ENCODE data around the gene MINDY4.
A peak's percentile ranks its signal among the peaks of the same experiment; 100 is the strongest.

The MINDY4 gene

GRCh38 chr7:30744075-30744417, 27.2 kb upstream of the MINDY4 start:
- ChIA-PET CTCF (interaction anchor here (0.6 kb wide), 1 partner anchor 174 kb away, joined by 3 read pairs; no protein-coding TSS in a partner anchor), POLR2A (no interaction called here)
- Histone ChIP-seq H3K9me3 (ENCODE audit: control insufficient read depth, insufficient read depth, low read depth, low read length) (no peaks in the 10 kb centered on the region), H3K36me3 (ENCODE audit: control insufficient read depth in 2 of 2, insufficient read depth in 1 of 2, low read length in 2 of 2) (no peaks in the 10 kb centered on the region), H3K27ac (ENCODE audit: extremely low read depth, low read depth, low read length) (no peak overlapping the region), H3K4me1 (ENCODE audit: control insufficient read depth, insufficient read depth, low read length) (no peaks in the 10 kb centered on the region), H3K4me3 (ENCODE audit: low read depth, low read length) (no peak overlapping the region)
- TF ChIP-seq ZNF623 (tag by site-specific recombination; IDR thresholded peaks at IDR 0.05) (0 out of 2 replicates have a peak, but pooled peaks have one; percentile 12), ZNF621 (tag by site-specific recombination; IDR thresholded peaks at IDR 0.05) (no peak)

GRCh38 chr7:30745261-30745941, 25.8 kb upstream of the MINDY4 start:
- ChIA-PET CTCF (no interaction called here), POLR2A (no interaction called here)
- H3K36me3 ChIP-seq (ENCODE audit: control insufficient read depth in 2 of 2, insufficient read depth in 1 of 2, low read length in 2 of 2): no peaks in the 10 kb centered on the region
- TF ChIP-seq ZNF639 (tag by site-specific recombination; IDR thresholded peaks at IDR 0.05): no peak
- TF ChIP-seq KLF10 (tag by site-specific recombination; IDR thresholded peaks at IDR 0.05): no peak
- no peak for TF ChIP-seq ZNF776 (tag by site-specific recombination; IDR thresholded peaks at IDR 0.05; ENCODE audit: borderline replicate concordance)
- TF ChIP-seq ZNF24 (tag by site-specific recombination; IDR thresholded peaks at IDR 0.05): no peak
- no peaks in the 10 kb centered on the region for H3K9me3 ChIP-seq (ENCODE audit: control insufficient read depth, insufficient read depth, low read depth, low read length)
- no peak overlapping the region for H3K4me3 ChIP-seq (ENCODE audit: low read depth, low read length)
- H3K4me1 ChIP-seq (ENCODE audit: control insufficient read depth, insufficient read depth, low read length): no peaks in the 10 kb centered on the region
- no peak overlapping the region for H3K27ac ChIP-seq (ENCODE audit: extremely low read depth, low read depth, low read length)

- ChIA-PET CTCF (interaction anchor here (0.6 to 1.4 kb wide), 3 partner anchors 9 to 376 kb away, joined by 3 to 5 read pairs (median 3); no protein-coding TSS in a partner anchor), POLR2A (no interaction called here)
- Histone ChIP-seq H3K4me3 (ENCODE audit: low read depth, low read length) (no peak overlapping the region), H3K27ac (ENCODE audit: extremely low read depth, low read depth, low read length) (no peak overlapping the region), H3K4me1 (ENCODE audit: control insufficient read depth, insufficient read depth, low read length) (no peaks in the 10 kb centered on the region), H3K9me3 (ENCODE audit: control insufficient read depth, insufficient read depth, low read depth, low read length) (no peaks in the 10 kb centered on the region), H3K36me3 (ENCODE audit: control insufficient read depth in 2 of 2, insufficient read depth in 1 of 2, low read length in 2 of 2) (no peaks in the 10 kb centered on the region)
- TF ChIP-seq ZNF837 (tag by site-specific recombination; IDR thresholded peaks at IDR 0.05): no peak
- TF ChIP-seq ZNF362 (tag by site-specific recombination; IDR thresholded peaks at IDR 0.05): no peak
- TF ChIP-seq ZNF26 (tag by site-specific recombination; IDR thresholded peaks at IDR 0.05): no peak
- no peak for TF ChIP-seq ZNF114 (tag by site-specific recombination; IDR thresholded peaks at IDR 0.05)
- no peak for TF ChIP-seq TRIM28 (IDR thresholded peaks at IDR 0.05; ENCODE audit: borderline replicate concordance, low read length)
- no peak for TF ChIP-seq ZNF660 (tag by site-specific recombination; IDR thresholded peaks at IDR 0.05)
- no peak for TF ChIP-seq AEBP2 (tag by site-specific recombination; IDR thresholded peaks at IDR 0.05; ENCODE audit: borderline replicate concordance)
- no peak for TF ChIP-seq ZNF157 (tag by site-specific recombination; IDR thresholded peaks at IDR 0.05)
- TF ChIP-seq ZNF311 (tag by site-specific recombination; IDR thresholded peaks at IDR 0.05; ENCODE audit: borderline replicate concordance): no peak
- no peak for TF ChIP-seq ZNF777 (tag by site-specific recombination; IDR thresholded peaks at IDR 0.05; ENCODE audit: borderline replicate concordance)
- no peak for TF ChIP-seq ZNF548 (tag by site-specific recombination; IDR thresholded peaks at IDR 0.05)
- no peak for TF ChIP-seq ZNF624 (tag by site-specific recombination; IDR thresholded peaks at IDR 0.05)
- no peak for TF ChIP-seq IKZF3 (tag by site-specific recombination; IDR thresholded peaks at IDR 0.05)
- TF ChIP-seq ZSCAN30 (tag by site-specific recombination; IDR thresholded peaks at IDR 0.05): no peak
- no peak for TF ChIP-seq ZNF707 (tag by site-specific recombination; IDR thresholded peaks at IDR 0.05)
- no peak for TF ChIP-seq ZNF571 (tag by site-specific recombination; IDR thresholded peaks at IDR 0.05)
- TF ChIP-seq ZNF23 (tag by site-specific recombination; IDR thresholded peaks at IDR 0.05; ENCODE audit: borderline replicate concordance): no peak
- TF ChIP-seq ZBTB7A (tag by site-specific recombination; IDR thresholded peaks at IDR 0.05; ENCODE audit: low read depth): no peak
- TF ChIP-seq ZNF488 (tag by site-specific recombination; IDR thresholded peaks at IDR 0.05): no peak
- no peak for TF ChIP-seq ZNF211 (tag by site-specific recombination; IDR thresholded peaks at IDR 0.05; ENCODE audit: low read depth)
These were observed 21.2 kb upstream of the MINDY4 start for GRCh38 chr7:30750010-30750409.
